A549 (cell line): ENCODE results near the gene CAPZA1. TPM values are rescaled to one million over a fixed set of nuclear protein-coding genes. Genes with fewer than 3 reads are reported as not detected.

Experiments used
- ATAC-seq, 2 experiments: fragments of 200-7000 bp in 1 of 2; fragments of >200 bp in 1 of 2; cut with Nextera tagmentation in 1 of 2; cut with Tn5 transposase in 1 of 2; 3 replicates each; pipeline versions ENCODE4 v1.8.0 to v1.9.1; 2018 to 2020; ENCODE audit warnings: mild to moderate bottlenecking in 1 of 2, moderate library complexity in 1 of 2
- CTCF ChIA-PET: fragments of 300-600 bp; sonication (Branson Sonifier 250); formaldehyde crosslinking; extraction: SDS; loops from one replicate; lab custom pipeline; 2021; ENCODE audit warnings: antibody characterized with exemption, inconsistent platforms; lab: Yijun Ruan, JAX
- POLR2A ChIA-PET: fragments of 350-600 bp; formaldehyde crosslinking; extraction: SDS; loops from one replicate; lab custom pipeline; 2021; ENCODE audit warnings: antibody characterized with exemption, inconsistent platforms; lab: Yijun Ruan, JAX
- DNase-seq, 2 experiments: peaks; one replicate each; pipeline versions ENCODE4 v3.0.0 to v3.0.0-alpha.2; 2011 to 2016; ENCODE audit warnings: low read depth in 1 of 2, low spot score in 1 of 2
- FAIRE-seq: peaks from 2 replicates; lab custom pipeline; 2011; peaks lifted over from hg19 to GRCh38; lab: Jason Lieb, UNC
- H3K27ac ChIP-seq, 2 experiments: fragments of >200 bp; sonication (Bioruptor Twin); formaldehyde crosslinking; 3 replicates each; pipeline ENCODE4 v1.5.1; 2016 to 2017
- H3K4me1 ChIP-seq: fragments of >200 bp; sonication (Bioruptor Twin); formaldehyde crosslinking; 3 replicates; pipeline ENCODE4 v1.6.1; 2016
- H3K4me2 ChIP-seq: fragments of >200 bp; sonication (Bioruptor Twin); formaldehyde crosslinking; 3 replicates; pipeline ENCODE4 v1.6.1; 2016
- H3K4me3 ChIP-seq: fragments of >200 bp; sonication (Bioruptor Twin); formaldehyde crosslinking; 3 replicates; pipeline ENCODE4 v1.5.1; 2016
- H3K9me3 ChIP-seq: fragments of >200 bp; sonication (Bioruptor Twin); formaldehyde crosslinking; 3 replicates; pipeline ENCODE4 v1.6.1; 2016
- BHLHE40 ChIP-seq: IDR thresholded peaks from 2 replicates; pipeline ENCODE4 v1.6.1; 2012; ENCODE audit warnings: low read depth, low read length, inconsistent platforms
- CBX2 ChIP-seq: fragments of 200-600 bp; sonication (generic); IDR thresholded peaks from 2 replicates; pipeline ENCODE4 v1.6.1; 2016; ENCODE audit warnings: low read depth, mild to moderate bottlenecking, borderline replicate concordance
- CHD2 ChIP-seq: fragments of 150-350 bp; IDR thresholded peaks from 2 replicates; pipeline ENCODE4 v1.6.1; 2014; ENCODE audit warnings: low read length; ENCODE audit not compliant: partially characterized antibody
- CHD4 ChIP-seq: fragments of 200-600 bp; sonication (generic); IDR thresholded peaks from 2 replicates; pipeline ENCODE4 v1.6.1; 2016; ENCODE audit warnings: antibody characterized with exemption, mild to moderate bottlenecking, borderline replicate concordance
- EP300 ChIP-seq, 2 experiments: fragments of >200 bp; sonication (Bioruptor Twin); formaldehyde crosslinking; IDR thresholded peaks; 2 replicates in 1 of 2; 3 replicates in 1 of 2; pipeline ENCODE4 v1.6.1; 2016 to 2017
- FOXS1 ChIP-seq: fragments of 250-450 bp; sonication (Bioruptor Pico); IDR thresholded peaks from 2 replicates; pipeline ENCODE4 v1.5.0; 2020; ENCODE audit warnings: mild to moderate bottlenecking, moderate library complexity
- HDAC2 ChIP-seq: fragments of 200-600 bp; sonication (generic); IDR thresholded peaks from 2 replicates; pipeline ENCODE4 v1.6.1; 2016
- HOXA7 ChIP-seq: fragments of 250-450 bp; sonication (Bioruptor Pico); IDR thresholded peaks from 2 replicates; pipeline ENCODE4 v1.5.0; 2020; ENCODE audit warnings: mild to moderate bottlenecking, moderate library complexity
- JUN ChIP-seq, 2 experiments: fragments of >200 bp; sonication (Bioruptor Twin); formaldehyde crosslinking; IDR thresholded peaks; 2 replicates in 1 of 2; 3 replicates in 1 of 2; pipeline ENCODE4 v1.6.1; 2016 to 2017
- KDM5A ChIP-seq: fragments of 200-600 bp; sonication (generic); IDR thresholded peaks from 2 replicates; pipeline ENCODE4 v1.6.1; 2016; ENCODE audit warnings: antibody characterized with exemption, mild to moderate bottlenecking
- NFE2L2 ChIP-seq: fragments of 150-350 bp; conservative IDR thresholded peaks from 2 replicates; pipeline ENCODE4 v1.6.1; 2014; ENCODE audit warnings: low read length
- PBX3 ChIP-seq: IDR thresholded peaks from 2 replicates; pipeline ENCODE4 v1.6.1; 2012
- RAD21 ChIP-seq, 2 experiments: fragments of >200 bp in 1 of 2; sonication (Bioruptor Twin) in 1 of 2; formaldehyde crosslinking in 1 of 2; IDR thresholded peaks in 1 of 2; conservative IDR thresholded peaks in 1 of 2; 2 replicates in 1 of 2; 3 replicates in 1 of 2; pipeline ENCODE4 v1.6.1; 2012 to 2018; ENCODE audit warnings: inconsistent platforms in 1 of 2
- RARB ChIP-seq: fragments of 250-450 bp; sonication (Bioruptor Pico); IDR thresholded peaks from 2 replicates; pipeline ENCODE4 v1.8.0; 2021; ENCODE audit warnings: mild to moderate bottlenecking, moderate library complexity
- RFX5 ChIP-seq: fragments of 450-650 bp; IDR thresholded peaks from 2 replicates; pipeline ENCODE4 v1.7.1; 2014; ENCODE audit warnings: antibody characterized with exemption, mild to moderate bottlenecking, moderate library complexity
- RNF2 ChIP-seq: fragments of 200-600 bp; sonication (generic); IDR thresholded peaks from 2 replicates; pipeline ENCODE4 v1.6.1; 2016; ENCODE audit warnings: low read depth, mild to moderate bottlenecking, antibody characterized with exemption, moderate library complexity, borderline replicate concordance
- SMC3 ChIP-seq: fragments of >200 bp; sonication (Bioruptor Twin); formaldehyde crosslinking; IDR thresholded peaks from 3 replicates; pipeline ENCODE4 v1.6.1; 2018; ENCODE audit warnings: inconsistent platforms
- USF2 ChIP-seq: fragments of 450-650 bp; IDR thresholded peaks from 2 replicates; pipeline ENCODE4 v1.6.1; 2014; ENCODE audit warnings: antibody characterized with exemption
- WGBS: methylation state at CpG from one replicate; pipeline ENCODE4 v1.1.6; 2017; ENCODE audit errors: missing lambda C conversion rate; 5-methylcytosine and 5-hydroxymethylcytosine counted together
- polyA plus RNA-seq, 4 experiments: library from polyadenylated mRNA; depleted of rRNA in 3 of 4; stranded (reverse); fragments of >200 nt; fragmentation: RNase III in 1 of 4; extraction: RNeasy Plus Mini Kit Qiagen cat#74134 plus additional on column Dnase treatment in 1 of 4; gene quantifications; 2 replicates in 3 of 4; 3 replicates in 1 of 4; pipeline ENCODE4 v1.2.3, GENCODE V29; 2011 to 2017
- TF ChIP-seq, protein P1 (sequence below): fragments of 250-450 bp; sonication (Bioruptor Pico); IDR thresholded peaks from 2 replicates; pipeline ENCODE4 v1.5.0; 2020; ENCODE audit warnings: low read depth, mild to moderate bottlenecking, moderate library complexity
- TF ChIP-seq, protein P2 (sequence below): fragments of 250-450 bp; sonication (Bioruptor Pico); IDR thresholded peaks from 2 replicates; pipeline ENCODE4 v1.5.0; 2021; ENCODE audit warnings: mild to moderate bottlenecking, moderate library complexity, borderline replicate concordance
- TF ChIP-seq, protein P3 (sequence below): fragments of >200 bp; sonication (Bioruptor Twin); formaldehyde crosslinking; IDR thresholded peaks from 3 replicates; pipeline ENCODE4 v1.6.1; 2016

The CAPZA1 gene
- polyA plus RNA-seq, 2 of the 4 experiments (the other 2 are of a cell fraction): 103 to 136 TPM

- no peak for TF ChIP-seq PBX3
- TF ChIP-seq RNF2: no peak
- TF ChIP-seq, protein P1, sequence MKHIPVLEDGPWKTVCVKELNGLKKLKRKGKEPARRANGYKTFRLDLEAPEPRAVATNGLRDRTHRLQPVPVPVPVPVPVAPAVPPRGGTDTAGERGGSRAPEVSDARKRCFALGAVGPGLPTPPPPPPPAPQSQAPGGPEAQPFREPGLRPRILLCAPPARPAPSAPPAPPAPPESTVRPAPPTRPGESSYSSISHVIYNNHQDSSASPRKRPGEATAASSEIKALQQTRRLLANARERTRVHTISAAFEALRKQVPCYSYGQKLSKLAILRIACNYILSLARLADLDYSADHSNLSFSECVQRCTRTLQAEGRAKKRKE (CRISPR knock-in tag): no peak
- TF ChIP-seq KDM5A: no peak
- TF ChIP-seq, all 56 proteins: peak for 0
Measured at GRCh38 chr1:112603541-112603940, 16.1 kb upstream of the CAPZA1 start (continued).

DNA sequence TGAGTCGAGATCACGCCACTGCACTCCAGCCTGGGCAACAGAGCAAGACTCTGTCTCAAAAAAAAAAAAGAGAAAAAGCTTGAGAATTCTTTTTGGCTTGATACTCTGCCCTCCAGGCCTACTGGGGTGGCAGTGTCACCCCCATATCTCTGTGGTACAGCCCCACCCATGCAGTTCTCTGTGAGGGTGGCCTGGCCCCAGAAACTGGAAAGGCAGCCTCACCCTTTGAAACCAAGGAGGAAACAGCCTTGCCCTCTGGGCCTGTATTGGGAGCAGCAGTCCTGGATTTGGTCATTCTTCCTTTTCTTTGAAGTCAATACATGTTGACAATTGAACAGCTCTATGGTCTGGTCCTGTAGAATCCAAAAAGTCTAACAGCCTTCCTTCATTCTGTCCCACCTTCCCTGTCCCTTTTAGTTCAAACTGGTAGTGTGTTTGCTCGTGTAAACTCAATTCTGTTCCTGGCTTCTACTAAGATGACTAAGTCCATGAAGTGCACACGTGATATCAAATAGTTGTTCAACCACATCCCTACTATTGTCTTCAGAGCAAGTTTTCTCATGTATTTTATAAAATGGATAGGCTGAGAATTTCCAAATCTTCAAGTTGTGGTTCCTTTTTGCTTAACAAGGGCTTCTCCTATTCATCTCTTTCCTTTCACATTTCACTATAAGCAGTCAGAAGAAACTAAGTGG is 13.9 kb upstream of the CAPZA1 start:
- H3K4me3 ChIP-seq: no peak overlapping the region
- TF ChIP-seq NFE2L2 (no peak), CHD4 (no peak), CBX2 (no peak), JUN (IDR thresholded peaks at IDR 0.05) (no peak), CHD2 (no peak), USF2 (no peak), EP300 (IDR thresholded peaks at IDR 0.05) (no peak), RAD21 (conservative IDR thresholded peaks at IDR 0.05 in 1 of 2, IDR thresholded peaks at IDR 0.05 in 1 of 2) (no peak), HDAC2 (no peak), HOXA7 (CRISPR knock-in tag) (no peak), BHLHE40 (no peak), RARB (CRISPR knock-in tag) (no peak), SMC3 (no peak), FOXS1 (no peak), RFX5 (no peak)
- TF ChIP-seq, protein P2, sequence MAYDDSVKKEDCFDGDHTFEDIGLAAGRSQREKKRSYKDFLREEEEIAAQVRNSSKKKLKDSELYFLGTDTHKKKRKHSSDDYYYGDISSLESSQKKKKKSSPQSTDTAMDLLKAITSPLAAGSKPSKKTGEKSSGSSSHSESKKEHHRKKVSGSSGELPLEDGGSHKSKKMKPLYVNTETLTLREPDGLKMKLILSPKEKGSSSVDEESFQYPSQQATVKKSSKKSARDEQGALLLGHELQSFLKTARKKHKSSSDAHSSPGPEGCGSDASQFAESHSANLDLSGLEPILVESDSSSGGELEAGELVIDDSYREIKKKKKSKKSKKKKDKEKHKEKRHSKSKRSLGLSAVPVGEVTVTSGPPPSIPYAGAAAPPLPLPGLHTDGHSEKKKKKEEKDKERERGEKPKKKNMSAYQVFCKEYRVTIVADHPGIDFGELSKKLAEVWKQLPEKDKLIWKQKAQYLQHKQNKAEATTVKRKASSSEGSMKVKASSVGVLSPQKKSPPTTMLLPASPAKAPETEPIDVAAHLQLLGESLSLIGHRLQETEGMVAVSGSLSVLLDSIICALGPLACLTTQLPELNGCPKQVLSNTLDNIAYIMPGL (CRISPR knock-in tag): no peak
- TF ChIP-seq, protein P3, sequence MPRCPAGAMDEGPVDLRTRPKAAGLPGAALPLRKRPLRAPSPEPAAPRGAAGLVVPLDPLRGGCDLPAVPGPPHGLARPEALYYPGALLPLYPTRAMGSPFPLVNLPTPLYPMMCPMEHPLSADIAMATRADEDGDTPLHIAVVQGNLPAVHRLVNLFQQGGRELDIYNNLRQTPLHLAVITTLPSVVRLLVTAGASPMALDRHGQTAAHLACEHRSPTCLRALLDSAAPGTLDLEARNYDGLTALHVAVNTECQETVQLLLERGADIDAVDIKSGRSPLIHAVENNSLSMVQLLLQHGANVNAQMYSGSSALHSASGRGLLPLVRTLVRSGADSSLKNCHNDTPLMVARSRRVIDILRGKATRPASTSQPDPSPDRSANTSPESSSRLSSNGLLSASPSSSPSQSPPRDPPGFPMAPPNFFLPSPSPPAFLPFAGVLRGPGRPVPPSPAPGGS: no peak
- ChIA-PET CTCF (interaction anchor here (1.4 kb wide), 1 partner anchor 32 kb away, joined by 3 read pairs; no protein-coding TSS in a partner anchor), POLR2A (no interaction called here)
- no peak overlapping the region for H3K4me2 ChIP-seq
- no peak for FAIRE-seq
- H3K27ac ChIP-seq: no peak overlapping the region
- H3K4me1 ChIP-seq: no peaks in the 10 kb centered on the region
- H3K9me3 ChIP-seq: no peaks in the 10 kb centered on the region
- WGBS: 91% methylated on average over 4 of the region's 4 CpGs
- no peak for DNase-seq
- no peak for ATAC-seq
